ENCODE measurements around the gene RET. TPM values are rescaled to one million over a fixed set of nuclear protein-coding genes. Genes with fewer than 3 reads are reported as not detected.

RET gene
- total and polyA plus RNA-seq, 2 of the 13 experiments (the other 11 are each of a cell fraction or from before 2014, with no cell fraction given): 0.02 TPM; not detected in 1

DNA sequence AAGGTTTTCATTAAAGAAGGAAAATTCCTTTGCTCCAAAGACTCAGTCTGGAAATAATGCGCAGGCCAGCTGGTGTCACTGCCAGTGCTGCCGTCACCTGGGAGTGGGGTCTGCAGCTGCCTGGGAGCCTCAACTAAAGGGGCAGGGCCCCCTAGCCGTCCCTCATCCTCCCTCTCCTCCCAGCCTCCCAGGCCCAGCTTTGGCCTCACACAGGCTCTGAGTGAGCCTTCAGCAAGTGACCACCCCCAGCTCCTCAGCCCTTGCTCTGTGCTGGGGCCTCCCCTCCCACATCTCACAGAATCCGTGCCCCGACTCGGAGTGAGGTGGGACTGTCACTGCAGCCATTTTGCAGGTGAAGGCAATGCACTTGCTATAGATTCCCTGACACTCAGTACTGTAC is 11.1 kb upstream of the RET start (continued):
- TF ChIP-seq ZIK1 (CRISPR knock-in tag; IDR thresholded peaks at IDR 0.05; ENCODE audit: borderline replicate concordance, low read depth) (no peak), ZKSCAN8 (CRISPR knock-in tag; IDR thresholded peaks at IDR 0.05; ENCODE audit: borderline replicate concordance) (no peak), ZNF292 (CRISPR knock-in tag; IDR thresholded peaks at IDR 0.05; ENCODE audit: borderline replicate concordance, low read depth) (no peak), PCBP2 (optimal IDR thresholded peaks at IDR 0.05; ENCODE audit: low read depth, low read length, poor library complexity, severe bottlenecking) (no peak), CHCHD3 (CRISPR knock-in tag; IDR thresholded peaks at IDR 0.05) (no peak), SMARCC2 (IDR thresholded peaks at IDR 0.05) (no peak), ZBTB1 (CRISPR knock-in tag; IDR thresholded peaks at IDR 0.05; ENCODE audit: borderline replicate concordance) (no peak), AHR (CRISPR knock-in tag; IDR thresholded peaks at IDR 0.05) (no peak)
- TF ChIP-seq, protein P1, sequence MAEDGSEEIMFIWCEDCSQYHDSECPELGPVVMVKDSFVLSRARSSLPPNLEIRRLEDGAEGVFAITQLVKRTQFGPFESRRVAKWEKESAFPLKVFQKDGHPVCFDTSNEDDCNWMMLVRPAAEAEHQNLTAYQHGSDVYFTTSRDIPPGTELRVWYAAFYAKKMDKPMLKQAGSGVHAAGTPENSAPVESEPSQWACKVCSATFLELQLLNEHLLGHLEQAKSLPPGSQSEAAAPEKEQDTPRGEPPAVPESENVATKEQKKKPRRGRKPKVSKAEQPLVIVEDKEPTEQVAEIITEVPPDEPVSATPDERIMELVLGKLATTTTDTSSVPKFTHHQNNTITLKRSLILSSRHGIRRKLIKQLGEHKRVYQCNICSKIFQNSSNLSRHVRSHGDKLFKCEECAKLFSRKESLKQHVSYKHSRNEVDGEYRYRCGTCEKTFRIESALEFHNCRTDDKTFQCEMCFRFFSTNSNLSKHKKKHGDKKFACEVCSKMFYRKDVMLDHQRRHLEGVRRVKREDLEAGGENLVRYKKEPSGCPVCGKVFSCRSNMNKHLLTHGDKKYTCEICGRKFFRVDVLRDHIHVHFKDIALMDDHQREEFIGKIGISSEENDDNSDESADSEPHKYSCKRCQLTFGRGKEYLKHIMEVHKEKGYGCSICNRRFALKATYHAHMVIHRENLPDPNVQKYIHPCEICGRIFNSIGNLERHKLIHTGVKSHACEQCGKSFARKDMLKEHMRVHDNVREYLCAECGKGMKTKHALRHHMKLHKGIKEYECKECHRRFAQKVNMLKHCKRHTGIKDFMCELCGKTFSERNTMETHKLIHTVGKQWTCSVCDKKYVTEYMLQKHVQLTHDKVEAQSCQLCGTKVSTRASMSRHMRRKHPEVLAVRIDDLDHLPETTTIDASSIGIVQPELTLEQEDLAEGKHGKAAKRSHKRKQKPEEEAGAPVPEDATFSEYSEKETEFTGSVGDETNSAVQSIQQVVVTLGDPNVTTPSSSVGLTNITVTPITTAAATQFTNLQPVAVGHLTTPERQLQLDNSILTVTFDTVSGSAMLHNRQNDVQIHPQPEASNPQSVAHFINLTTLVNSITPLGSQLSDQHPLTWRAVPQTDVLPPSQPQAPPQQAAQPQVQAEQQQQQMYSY (CRISPR knock-in tag; IDR thresholded peaks at IDR 0.05): no peak
- TF ChIP-seq, protein P2, sequence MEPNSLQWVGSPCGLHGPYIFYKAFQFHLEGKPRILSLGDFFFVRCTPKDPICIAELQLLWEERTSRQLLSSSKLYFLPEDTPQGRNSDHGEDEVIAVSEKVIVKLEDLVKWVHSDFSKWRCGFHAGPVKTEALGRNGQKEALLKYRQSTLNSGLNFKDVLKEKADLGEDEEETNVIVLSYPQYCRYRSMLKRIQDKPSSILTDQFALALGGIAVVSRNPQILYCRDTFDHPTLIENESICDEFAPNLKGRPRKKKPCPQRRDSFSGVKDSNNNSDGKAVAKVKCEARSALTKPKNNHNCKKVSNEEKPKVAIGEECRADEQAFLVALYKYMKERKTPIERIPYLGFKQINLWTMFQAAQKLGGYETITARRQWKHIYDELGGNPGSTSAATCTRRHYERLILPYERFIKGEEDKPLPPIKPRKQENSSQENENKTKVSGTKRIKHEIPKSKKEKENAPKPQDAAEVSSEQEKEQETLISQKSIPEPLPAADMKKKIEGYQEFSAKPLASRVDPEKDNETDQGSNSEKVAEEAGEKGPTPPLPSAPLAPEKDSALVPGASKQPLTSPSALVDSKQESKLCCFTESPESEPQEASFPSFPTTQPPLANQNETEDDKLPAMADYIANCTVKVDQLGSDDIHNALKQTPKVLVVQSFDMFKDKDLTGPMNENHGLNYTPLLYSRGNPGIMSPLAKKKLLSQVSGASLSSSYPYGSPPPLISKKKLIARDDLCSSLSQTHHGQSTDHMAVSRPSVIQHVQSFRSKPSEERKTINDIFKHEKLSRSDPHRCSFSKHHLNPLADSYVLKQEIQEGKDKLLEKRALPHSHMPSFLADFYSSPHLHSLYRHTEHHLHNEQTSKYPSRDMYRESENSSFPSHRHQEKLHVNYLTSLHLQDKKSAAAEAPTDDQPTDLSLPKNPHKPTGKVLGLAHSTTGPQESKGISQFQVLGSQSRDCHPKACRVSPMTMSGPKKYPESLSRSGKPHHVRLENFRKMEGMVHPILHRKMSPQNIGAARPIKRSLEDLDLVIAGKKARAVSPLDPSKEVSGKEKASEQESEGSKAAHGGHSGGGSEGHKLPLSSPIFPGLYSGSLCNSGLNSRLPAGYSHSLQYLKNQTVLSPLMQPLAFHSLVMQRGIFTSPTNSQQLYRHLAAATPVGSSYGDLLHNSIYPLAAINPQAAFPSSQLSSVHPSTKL (CRISPR knock-in tag; IDR thresholded peaks at IDR 0.05): no peak

Measured in HepG2 (cell line).